GM23338 (cell line): ENCODE measurements around the gene TICRR.

ENCODE experiments used
- CREB1 ChIP-seq: fragments of 250-450 bp; sonication (Bioruptor Pico); IDR thresholded peaks from 2 replicates; pipeline ENCODE4 v1.5.0; 2020; ENCODE audit warnings: low read depth, mild to moderate bottlenecking, moderate library complexity
- CTCF ChIP-seq, 2 experiments: fragments of 200-600 bp in 1 of 2; sonication (generic) in 1 of 2; conservative IDR thresholded peaks; 2 replicates each; pipeline versions ENCODE4 v1.5.1 to v1.6.1; 2016 to 2017; ENCODE audit warnings: antibody characterized with exemption in 2 of 2, low read depth in 2 of 2, mild to moderate bottlenecking in 2 of 2, moderate library complexity in 1 of 2
- ETS1 ChIP-seq: IDR thresholded peaks from 2 replicates; pipeline ENCODE4 v1.6.1; 2016; ENCODE audit warnings: antibody characterized with exemption
- EZH2 ChIP-seq: fragments of 200-600 bp; sonication (generic); IDR thresholded peaks from one replicate; pipeline ENCODE4 v1.8.0; 2017; ENCODE audit warnings: antibody characterized with exemption, mild to moderate bottlenecking, low read depth; ENCODE audit not compliant: unreplicated experiment
- EZH2phosphoT487 ChIP-seq: fragments of 200-600 bp; sonication (generic); IDR thresholded peaks from one replicate; pipeline ENCODE4 v1.8.1; 2018; ENCODE audit warnings: antibody characterized with exemption; ENCODE audit not compliant: unreplicated experiment
- POLR2AphosphoS5 ChIP-seq: IDR thresholded peaks from 2 replicates; pipeline ENCODE4 v1.6.1; 2016; ENCODE audit warnings: antibody characterized with exemption, low read depth
- REST ChIP-seq: IDR thresholded peaks from one replicate; pipeline ENCODE4 v1.6.1; 2018; ENCODE audit warnings: antibody characterized with exemption; ENCODE audit not compliant: unreplicated experiment

- TF ChIP-seq CTCF (conservative IDR thresholded peaks at IDR 0.05; ENCODE audit: low read depth in 2 of 2) (no peak), EZH2phosphoT487 (no peak), ETS1 (no peak), EZH2 (no peak), REST (no peak), CREB1 (CRISPR knock-in tag) (no peak), POLR2AphosphoS5 (no peak)
These were observed 41.0 kb downstream of the TICRR start for GRCh38 chr15:89616228-89616627.
